Activated CD4-positive, alpha-beta T cell treated with anti-CD3 and anti-CD28 coated beads, Interleukin-2, amount 50 U/mL, for 4 hours (primary cell): ENCODE data around the gene ZBTB16.
A peak's percentile ranks its signal among the peaks of the same experiment; 100 is the strongest.

Experiments used
- DNase-seq, 2 experiments: peaks; one replicate each; pipeline ENCODE4 v3.0.0-alpha.2; 2020

ZBTB16 gene

GRCh38 chr11:114192841-114193389, 133.4 kb downstream of the ZBTB16 start:
- no peak for DNase-seq

DNA sequence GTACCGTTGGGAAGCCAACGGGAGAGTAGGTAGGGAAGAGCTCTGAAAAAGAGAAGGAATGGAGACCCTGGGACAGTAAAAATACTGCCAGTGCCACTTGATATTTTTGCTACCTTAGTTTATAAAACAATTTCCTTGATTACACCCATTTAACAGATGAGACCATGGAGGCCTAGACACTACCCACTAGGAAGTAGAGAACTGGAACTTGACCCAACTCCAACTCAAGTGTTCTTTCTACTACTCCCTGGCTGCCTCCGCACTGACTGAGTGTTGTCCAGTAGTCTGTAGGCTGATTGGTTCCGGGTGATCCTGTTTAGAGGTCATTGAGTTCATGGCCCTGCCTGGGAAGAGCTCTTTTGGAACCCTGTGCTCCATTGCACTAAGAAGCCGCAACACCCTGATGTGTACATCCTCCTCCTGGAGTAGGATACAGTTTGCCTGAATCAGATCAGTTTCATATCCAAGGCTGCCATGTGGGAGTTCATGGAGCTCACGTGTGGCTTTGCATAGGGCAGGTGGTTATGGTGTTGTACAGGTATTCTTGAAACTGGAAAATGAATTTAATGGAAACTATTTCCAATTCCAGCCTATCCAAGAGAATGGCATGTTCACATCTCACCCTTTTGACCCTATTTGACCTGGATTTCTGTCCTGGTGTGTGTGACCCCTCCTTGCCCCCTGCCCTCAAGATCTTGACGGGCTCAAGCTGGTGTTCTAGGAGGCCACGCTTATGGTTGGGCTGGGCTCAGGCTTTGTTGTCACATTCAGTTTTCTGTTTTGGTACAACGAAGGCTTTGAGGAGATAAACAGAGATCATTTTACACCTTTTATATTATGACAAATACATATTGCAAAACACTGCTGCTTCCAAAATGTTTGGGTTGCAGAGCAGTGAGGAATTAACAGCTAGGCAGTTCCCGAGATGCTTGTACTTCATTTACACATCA, 134.5 kb downstream of the ZBTB16 start:
- no peak for DNase-seq

DNA sequence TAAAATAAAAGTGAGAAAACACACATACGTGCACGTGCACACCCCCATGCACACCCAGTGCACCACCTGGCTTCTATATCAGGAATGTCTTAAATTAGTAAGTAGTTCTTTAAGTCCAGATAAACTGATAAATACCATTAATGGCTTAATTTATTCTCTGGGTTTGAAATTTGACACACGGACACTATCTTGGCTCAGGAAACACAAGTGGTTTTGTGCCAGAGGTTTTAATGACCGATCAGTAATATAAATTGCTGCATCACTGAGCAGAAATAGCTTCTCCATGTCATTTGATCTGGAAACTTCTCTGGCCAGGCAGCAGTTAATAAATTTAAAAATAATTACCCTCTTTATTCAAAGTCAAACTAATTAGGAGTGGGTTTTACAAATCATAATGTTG, 135.2 kb downstream of the ZBTB16 start:
- DNase-seq = no peak

GRCh38 chr11:114195151-114195550, 135.6 kb downstream of the ZBTB16 start:
- no peak for DNase-seq

- DNase-seq = peak in 1 of 2 experiments; percentile 18
These were observed 136.6 kb downstream of the ZBTB16 start for GRCh38 chr11:114195981-114196731.

DNA sequence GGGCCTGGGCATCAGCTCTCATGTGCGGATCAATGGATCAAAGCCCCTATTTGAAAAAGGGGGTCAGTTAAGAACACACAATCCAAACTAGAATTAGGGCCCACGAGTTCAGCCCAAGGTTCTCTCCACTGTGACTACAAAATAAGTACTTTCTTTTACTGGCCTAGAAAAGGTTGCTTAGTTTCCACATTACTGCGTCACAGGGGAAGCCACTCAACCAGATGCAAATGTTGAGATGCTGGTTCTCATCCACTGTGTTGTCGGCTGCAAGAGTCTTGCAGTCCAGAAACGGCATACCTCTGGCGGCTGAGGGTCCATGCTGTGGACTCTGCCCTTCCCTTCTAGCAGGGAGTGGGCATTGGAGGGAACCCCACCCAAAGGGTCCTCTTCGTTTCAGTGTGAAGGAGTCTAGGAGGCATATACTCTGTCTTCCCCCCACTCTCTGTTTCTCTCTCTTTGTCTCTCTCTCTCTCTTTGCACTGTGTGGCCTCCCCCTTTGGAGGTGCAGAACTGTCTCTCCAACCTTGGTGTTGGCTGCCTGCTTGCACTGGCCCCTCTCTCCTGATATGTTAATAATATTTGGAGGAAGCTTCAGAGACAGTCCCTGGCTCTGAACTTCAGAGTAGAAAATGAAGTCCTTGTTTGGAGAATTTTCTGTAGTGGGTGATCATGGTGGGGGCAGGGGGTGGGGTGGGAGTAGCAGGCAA, 137.6 kb downstream of the ZBTB16 start:
- no peak for DNase-seq

- no peak for DNase-seq
These were observed 138.4 kb downstream of the ZBTB16 start for GRCh38 chr11:114197799-114198500.

GRCh38 chr11:114199051-114199450, 139.5 kb downstream of the ZBTB16 start:
- no peak for DNase-seq

DNA sequence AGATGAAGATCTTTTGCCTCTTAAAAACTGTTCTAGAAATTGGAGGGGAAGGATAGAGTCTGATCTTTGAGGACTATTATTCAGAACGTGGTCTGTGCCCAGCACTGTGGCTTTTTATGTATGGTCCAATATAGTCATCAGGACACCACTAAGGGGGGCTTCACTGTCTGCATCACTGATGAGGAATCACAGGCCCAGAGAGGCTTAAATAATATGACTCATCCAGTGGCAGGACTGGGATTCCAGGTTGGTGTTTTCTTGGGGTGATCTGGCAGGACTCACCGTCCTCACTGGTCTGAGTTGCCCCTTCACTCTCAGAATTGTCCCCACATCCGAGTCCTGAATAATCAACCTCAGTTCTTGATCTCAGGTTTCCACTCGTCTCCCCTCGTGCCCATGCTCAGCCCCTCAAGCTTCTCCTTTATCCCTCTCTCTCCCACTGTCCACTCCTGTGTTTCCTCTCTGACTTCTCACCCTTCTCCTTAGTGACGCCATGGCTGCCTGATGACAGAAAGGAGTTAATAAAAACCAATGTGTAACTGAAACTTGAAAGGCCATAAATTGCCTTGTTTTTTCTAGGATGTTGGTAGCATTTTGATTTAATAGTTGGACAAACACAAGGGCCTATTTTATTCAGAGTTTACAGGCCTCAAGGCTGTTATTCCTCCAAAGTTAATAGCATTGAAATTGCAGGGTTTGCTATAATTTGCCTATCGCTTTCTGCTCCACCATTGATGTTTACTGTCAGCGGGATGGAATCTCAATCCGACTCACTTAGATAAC, 141.0 kb downstream of the ZBTB16 start:
- no peak for DNase-seq

GRCh38 chr11:114201219-114201618, 141.7 kb downstream of the ZBTB16 start:
- DNase-seq = no peak

DNA sequence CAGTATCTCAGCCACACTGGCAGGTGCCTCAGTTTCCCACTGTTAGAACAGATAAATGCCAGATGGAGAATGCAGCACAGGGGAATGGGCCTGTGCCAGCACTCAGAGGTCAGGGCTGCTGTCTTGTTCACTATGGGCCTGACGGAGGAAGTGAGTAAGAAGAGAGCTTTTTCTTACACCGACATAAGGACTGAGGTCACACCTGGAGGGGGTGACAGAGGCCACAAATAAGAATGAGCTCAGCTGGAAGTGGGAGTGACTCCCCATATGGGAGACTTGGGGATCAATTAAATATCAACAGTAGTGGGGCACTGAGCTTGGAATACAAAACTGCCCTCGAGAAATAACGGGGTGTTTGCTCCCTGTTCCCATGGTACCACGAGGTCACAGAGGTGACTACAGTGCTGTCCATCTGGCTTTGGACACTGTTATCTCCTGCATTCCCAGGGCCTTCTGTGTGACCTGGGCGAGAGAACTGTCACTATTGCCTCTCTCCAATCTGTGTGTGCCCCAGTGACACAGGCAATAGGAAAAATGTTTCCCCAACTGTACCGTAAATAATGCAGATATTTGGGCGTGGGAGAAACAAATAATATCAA, 142.6 kb downstream of the ZBTB16 start:
- no peak for DNase-seq

DNA sequence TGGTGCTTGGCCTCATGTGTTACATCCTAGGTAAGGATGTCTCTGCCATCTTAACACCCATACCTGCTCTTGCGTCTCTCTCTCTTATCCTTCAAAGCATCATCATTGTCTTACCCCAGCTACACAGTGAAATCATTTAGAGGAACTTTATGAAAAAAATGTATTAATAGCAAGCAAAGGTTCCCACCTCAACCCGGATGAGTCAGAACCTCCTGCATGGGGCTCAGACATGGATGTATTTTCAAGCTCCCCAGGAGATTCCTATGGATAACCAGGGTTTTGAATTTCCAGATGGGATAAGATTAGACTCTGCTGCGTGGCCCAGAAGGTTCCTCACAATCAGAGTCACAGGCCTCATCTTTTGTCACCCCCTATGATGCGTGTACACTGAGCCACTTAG, 147.6 kb downstream of the ZBTB16 start:
- DNase-seq = no peak

- DNase-seq = no peak
These were observed 148.9 kb downstream of the ZBTB16 start for GRCh38 chr11:114208377-114208776.

DNA sequence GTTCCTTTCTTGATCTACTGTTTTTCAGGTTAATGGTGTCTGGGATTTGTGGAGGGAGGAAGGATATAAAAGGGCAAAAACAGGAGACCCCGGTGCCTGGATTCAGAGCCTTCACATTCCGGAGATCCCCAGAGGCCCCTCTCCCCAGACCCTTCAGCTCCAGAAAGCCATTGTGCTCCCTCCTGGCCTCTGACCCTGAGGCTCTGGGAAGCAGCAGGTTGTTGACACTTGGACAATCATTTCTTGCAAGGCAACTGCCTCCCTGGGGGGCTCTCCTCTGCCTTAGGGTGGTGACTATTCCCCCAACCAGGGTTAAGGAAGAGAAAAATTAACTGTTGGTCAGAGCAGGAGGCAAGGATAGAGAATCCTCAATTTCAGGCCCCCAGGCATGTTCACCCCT, 149.8 kb downstream of the ZBTB16 start:
- no peak for DNase-seq

DNA sequence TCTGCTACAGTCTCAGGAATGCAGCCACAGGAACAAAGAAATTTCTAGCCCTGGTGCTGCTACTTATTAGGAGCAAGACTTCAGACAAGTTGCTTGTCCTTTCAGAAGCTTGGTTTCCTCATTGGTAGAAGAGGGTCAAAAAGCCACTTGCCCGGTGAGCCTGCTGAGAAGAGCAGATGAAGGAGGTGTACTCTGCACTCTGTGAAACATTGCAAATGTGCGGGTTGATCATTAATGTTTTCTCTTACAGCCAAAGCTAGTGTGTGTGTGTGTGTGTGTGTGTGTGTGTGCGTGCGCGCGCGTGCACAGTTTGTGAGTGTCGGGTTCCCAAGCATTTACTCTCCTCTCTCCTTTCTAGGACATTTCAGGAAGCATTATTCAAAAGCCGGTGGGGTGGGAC, 150.4 kb downstream of the ZBTB16 start:
- no peak for DNase-seq

GRCh38 chr11:114211444-114212121, 152.1 kb downstream of the ZBTB16 start:
- no peak for DNase-seq

GRCh38 chr11:114213622-114214021, 154.1 kb downstream of the ZBTB16 start:
- DNase-seq = no peak

GRCh38 chr11:114215428-114215827, 155.9 kb downstream of the ZBTB16 start:
- DNase-seq = no peak

DNA sequence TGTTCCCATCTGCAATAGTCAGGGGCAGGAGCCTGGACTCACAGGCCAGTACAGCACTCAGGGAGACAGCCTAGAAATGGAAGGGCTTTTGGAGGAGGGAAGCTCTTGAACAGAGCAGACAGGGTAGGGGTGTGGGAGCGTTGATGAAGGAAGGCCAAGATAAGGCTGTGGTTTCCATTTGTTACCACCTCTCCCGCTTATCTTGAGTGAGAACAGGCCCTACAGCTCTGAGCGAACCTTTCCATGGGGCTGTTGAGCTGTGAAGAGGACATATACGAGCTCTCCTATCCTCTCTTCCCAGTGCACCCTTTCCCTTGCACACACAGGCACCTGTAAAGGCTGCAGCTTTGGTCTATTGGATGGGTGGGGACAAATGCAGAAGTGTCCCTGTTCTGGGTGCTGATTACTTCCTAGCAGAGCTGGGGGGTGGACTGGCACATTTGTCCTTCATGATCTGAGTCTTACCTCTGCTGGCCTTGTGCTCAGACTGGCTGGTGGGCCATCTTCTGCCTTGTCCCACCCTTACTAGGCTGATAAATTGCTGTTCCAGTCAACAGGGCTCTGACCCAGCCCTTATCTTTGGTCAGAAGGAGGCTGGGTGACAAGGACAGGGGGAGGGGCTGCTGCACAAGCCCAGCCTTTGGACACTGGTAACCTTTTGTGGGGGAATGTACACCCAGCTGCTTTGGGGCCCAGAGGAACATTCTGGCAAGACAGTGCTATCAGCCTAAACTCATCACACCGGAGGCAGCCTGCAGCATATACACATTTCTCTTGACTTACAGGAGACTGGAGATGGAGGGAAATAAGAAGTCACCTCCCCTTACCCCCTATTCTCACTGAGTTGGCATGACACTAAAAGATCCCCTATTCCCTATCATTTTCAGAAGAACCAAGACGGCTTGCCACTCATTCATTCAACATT, 156.6 kb downstream of the ZBTB16 start:
- no peak for DNase-seq
